ENCODE measurements around the gene CHSY1.

The CHSY1 gene

DNA sequence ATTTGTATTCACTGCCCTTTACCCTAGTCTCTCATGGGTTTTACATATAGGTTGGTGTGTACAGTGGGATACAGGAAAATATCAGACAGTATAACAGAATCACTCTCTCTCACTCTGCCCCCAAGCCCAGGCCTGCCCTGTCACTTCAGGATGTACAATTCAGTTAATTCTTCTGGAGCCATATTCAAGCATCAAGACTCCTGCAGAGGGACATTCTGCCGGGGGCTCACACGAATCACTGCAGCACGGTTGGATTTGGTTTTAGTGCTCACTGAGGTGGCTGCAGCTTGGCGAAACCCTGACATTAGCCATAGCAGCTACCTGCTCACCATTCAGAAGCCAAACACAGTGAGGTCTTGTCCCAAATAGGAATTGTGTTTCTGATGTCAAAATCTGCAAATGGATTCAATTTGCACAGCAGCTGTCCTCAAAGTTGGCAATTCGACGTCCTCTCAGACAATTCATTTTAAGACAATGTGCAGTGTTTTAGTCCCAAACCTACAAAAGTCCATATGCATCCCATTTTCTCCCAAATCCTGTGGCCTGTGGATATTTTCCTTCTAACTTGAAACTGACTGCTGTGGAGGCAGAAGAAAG is 82.9 kb downstream of the CHSY1 start:
- no peak for DNase-seq

DNA sequence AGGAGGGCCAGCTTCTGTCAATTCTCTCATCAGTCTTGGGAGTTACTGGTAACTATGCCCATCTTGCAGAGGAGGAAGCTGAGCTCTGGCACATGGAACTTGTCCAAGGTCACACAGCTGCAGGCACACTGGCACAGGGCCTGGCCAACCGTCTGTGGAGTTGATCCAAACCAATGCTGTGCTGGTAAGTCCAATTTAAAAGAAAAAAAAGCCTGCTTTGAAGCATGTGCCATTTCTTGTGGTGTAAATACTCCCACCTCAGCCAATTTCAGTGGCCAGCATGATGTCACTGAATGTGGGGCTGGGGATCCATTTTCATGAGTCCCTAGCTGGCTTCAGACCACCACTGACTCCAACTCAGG is 83.4 kb downstream of the CHSY1 start:
- no peak for DNase-seq

DNA sequence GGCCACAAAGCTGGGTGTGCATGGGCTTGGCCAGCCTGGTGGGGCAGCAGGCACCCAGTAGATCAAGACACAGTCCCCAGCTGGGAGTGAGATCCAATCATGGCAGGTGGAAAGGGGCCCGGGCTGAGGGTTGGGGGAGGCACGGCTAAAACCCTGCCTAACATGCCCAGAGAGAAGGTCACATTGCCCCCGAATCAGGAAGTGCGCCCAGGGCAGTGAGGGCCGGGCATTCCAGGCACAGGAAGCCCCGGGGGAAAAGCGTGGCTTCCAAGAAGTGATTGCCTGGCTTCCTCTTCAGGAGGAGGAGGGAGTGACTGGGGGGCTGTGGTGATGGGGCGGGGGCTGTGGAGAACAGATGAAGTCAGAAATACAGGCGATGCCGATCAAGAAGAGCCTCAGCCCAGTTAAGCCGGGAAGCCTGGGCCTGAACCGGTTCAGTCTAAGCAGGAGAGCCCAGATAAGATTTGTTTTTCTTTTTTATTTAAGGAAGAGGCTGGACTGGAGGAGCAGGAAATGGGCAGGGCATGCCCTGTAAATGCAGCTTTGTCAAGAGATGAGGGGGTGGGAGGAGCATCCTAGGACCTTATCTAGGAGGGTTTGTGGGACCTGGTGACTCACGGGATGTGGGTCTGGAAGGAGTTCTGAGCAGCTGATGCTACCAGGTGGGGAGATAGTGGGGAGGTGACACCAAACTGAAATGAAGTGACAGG is 83.9 kb downstream of the CHSY1 start:
- no peak for DNase-seq

DNA sequence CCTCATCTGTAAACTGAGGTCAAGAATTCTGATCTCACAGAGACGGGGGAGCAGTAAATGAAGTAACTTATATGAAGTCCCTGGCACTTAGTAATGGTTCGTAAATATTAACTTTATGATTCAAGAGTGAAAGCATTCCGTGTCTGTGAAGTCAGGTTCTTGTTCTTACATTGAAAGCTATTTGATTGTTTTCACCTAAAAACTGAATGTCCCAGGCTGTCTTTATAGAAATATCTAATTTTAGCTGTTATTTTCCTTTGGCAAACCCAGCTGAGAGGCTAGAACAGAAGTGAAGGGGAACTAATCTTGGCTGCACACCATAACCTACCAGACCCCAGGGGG is 84.5 kb downstream of the CHSY1 start:
- DNase-seq = no peak

DNA sequence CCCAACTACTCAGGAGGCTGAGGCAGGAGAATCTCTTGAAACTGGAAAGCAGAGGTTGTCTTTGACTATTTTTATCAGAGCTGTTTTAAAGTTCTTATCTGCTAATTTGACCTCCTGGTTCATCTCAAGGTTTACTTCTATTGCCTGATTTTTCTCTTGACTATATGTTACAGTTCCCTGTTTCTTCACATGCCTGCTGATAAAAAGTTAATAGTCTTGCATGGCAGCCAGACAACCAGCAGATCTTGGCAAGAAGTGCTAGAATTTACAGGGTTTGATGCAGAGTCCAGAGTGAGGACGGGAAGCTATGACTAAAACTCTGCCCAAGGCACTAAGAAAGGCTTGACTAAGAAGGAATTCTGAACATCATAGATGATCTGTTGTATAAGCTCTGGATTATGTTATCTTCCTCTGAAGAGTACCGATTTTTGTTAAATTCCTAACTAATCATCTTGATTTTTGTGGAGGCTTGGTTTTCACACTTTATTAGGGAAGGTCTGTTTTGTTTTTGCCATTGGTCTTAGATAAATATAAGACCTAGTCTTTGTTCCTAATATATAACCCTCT is 85.9 kb downstream of the CHSY1 start:
- DNase-seq = no peak

DNA sequence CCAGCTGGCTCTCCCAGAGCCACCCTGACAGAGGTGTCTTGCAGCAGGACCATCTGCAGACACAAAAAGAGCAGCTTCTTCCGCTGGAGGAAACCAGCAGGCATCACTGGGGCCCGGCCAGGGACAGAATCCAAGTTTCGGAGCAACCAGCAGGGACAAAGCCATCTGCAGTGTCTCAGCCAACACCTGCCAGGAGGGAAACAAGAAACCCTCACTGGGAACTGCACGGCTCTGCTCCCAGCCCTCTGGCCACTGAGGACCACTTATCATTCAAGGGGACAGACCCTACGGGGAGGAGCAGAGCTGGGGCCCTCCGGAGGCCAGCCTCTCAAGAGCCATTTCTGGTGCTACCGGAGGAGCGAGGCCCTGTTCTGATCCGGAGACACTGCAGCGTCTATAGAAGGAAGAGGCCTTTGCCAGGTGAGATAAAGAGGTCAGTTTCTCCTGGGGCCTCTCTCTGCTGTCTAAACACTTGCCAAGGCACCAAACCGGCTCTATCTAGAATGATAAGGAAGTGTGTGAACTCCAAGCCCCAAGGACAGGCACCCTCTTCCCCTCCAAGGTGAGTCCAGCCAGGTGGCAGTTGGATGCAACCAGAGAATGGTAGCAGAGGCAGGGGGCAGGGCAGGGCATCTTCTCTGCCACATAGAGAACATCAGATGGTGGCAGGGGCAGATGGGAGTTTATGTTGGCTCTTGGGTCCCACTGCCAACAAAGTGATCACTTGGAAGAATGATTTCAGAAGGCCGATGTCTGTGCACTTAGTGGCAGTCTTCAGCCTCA is 89.0 kb downstream of the CHSY1 start:
- no peak for DNase-seq

DNA sequence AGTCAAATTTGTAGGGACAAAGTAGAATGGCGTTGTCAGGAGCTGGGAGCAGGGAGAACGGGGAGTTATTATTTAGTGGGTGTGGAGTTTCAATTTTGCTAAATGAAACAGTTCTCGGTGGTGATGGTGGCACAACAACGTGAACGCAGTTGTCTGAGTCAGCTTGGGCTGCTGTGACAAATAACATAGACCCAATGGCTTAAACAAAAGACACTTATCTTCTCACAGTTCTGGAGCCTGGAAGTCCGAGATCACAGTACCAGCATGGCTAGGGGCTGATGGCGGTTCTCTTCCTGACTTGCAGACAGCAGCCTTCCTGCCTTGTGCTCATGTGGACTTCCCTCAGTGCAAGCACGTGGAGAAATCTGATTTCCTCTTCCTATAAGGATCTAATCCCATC is 90.2 kb downstream of the CHSY1 start:
- no peak for DNase-seq

DNA sequence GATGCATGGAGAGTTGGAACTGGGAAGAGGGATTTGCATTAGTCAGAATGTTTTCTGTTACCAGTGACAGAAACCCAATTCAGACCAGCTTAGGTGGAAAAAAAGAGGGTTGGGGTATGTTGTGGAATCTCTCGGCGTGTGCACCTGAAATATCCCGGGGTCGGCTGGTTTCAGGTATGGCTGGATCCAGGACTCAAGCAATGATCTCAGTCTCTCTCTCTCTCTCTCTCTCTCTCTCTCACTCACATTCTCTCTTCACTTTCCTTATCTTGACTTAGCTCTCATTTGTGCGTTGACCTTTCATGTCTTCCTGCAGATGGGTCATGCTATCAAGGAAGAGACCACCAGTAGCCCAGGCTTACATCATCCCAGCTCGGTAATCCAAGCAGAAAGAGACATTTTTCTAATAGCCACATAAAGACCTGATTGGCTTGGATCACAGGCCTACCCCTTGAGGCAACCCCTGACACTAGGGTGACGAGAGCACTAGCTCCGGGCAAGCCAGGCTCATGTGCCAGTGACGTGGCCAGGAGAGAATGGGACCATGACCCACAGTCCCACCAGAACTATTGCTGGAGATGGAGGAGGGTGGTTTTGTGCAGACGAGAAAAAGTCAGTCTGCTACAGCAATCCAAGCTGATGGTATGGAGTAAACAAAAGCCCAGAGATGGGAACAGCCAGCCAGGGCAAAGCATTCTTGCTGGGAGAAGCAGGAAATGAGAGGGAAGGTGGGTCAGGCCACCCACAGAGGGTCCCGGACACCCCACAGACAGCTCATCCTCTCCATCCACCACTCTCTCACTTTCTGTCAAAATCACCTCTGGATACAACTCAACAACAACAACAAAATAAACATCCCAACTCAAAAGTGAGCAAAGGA is 91.7 kb downstream of the CHSY1 start:
- DNase-seq = no peak

DNA sequence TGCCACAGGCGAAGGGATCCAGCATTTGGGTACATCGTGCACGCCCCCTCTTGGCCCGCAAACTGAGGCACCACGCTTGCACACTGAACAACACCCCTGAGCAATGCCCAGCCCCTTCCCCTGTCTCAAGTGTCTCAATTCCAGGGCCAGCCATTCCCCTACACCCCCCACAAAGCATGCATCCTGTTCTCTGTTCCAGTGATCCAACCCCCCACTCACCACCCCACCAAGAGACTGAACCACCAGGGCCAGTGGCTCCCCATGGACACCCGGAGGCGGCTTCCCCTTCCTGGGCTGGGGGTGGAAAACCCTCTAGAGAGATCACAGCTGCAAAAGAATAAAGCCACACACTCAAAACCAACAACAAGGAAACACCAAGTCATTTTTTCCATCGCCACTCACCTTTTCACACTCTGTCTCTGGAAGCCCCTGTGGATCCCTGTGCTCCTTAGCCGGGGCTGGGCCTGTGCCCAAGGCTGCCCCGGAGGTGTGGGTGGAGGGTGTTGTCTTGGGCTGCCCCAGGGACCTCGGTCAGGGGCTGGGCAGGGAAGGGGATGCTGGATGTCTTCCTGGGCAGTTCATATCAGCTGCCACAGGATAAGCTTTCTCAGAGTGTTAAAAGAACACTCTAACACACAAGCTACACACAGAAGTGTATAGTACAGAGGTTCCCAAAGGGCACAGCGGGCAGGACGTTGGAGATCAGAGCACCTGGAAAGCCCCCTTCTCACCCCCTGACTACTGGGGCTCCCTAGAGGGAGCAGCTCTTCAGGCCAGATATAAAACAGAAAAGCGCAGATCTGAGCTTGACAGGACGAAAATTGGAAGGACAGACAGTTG is 92.5 kb downstream of the CHSY1 start:
- no peak for DNase-seq

DNA sequence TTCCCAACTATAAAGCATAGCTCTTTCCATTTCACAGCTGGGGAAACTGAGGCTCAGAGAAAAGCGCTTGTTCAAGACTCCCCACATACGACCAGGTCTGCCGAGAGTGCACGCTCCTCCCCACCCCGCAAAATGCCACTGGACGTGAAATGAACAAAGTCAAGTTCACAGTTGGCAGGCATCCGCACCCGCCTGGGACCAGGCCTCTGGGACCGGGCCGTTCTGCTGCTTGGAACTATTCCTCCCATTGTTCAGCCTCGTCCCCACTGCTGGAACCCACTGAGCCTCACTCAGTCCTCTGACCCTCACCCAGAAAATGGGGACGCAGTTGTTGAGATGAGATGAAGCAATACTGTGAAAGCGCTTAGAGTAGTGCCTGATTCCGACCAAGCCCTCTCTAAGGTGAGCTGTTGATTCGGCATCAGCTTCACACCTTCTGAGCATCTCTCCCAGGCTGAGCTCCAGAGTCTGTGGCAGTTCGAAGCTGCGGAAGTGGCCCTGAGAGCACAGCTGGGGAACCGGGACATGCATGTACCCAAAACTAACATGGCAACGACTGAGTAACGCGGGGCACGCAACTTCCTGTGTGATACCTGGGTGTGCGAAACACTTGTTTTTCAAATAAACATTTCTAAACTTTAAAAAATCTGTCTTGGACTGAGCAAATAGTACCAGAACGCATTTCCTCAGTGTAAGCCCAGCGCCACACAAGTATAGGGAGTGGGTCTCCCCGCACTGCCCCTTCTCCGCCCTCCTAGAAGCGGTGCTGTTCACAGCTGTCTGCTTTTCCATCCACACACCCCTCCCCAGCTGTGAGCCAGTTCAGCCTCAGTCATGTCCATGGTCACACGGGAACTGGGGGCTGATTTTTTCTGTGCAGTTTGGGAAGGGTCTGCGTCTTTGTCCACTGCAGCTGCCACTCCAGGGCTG is 93.4 kb downstream of the CHSY1 start:
- DNase-seq = no peak

DNA sequence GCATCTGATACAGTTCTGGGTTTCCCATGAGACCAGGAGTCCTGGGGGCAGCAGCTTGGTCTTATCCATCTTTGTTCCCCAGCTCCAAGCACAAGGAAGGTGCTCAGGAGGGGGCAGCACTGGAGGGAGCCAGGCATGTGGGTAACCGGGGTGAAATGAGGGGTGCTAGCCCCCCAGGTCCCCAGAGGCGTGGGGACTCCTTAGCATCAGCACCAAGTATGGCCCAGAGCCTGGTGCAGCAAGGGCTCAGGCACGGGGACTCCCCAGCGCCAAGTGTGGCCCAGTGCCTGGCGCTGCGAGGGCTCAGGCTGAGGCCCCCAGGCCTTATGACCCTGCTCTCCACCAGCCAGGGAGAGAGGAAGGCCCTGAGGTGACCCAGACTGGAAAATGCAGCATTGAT is 94.1 kb downstream of the CHSY1 start:
- no peak for DNase-seq

DNA sequence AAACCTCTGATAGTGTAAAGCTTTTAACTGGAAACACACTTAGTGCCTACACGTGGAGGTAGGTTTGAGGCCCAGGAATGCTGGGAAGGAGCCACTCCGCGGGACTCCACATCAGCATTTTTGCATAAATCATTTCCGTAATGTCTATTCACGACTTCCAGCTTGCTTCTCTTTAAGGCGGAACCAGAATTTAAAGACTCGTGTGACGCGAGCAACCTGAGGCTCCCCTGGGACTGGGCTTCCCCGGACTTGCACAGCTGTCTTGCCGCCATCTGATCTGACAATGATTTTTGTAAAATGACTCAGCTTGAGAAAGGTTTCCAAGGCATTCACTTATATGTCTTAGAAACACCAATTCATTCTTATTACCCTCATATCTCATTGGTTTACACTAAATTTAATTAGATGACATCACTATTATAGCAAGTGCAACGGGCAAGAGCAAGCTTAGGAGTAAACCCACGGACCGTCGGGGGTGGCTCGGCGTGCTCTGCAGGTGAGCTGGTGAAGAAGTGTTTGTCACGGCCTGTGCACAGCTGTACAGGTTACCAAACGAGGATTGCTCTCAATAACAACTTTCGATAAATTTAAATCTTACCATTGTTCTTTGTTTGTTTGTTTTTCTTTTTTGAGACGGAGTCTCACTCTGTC is 95.2 kb downstream of the CHSY1 start:
- peak; percentile 55 for DNase-seq

DNA sequence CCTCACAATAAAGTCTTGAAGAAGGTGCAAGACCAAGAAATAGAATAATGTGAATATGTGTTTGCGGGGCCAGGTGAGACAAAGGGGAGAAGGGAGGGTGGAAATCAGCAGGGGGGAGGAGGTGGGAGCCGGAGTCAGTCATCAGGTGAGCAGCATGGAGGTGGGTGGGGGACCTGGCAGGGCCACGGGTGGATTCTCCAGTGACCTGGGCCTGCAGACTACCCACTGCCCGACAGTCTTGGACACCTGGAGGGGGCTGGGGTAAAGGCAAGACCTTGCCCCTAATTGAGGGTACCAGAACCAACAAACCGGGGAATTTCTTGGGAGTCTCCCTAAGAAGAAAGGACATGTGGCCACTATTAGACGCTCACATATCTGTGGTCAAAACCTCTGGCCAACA is 95.8 kb downstream of the CHSY1 start:
- DNase-seq = no peak

DNA sequence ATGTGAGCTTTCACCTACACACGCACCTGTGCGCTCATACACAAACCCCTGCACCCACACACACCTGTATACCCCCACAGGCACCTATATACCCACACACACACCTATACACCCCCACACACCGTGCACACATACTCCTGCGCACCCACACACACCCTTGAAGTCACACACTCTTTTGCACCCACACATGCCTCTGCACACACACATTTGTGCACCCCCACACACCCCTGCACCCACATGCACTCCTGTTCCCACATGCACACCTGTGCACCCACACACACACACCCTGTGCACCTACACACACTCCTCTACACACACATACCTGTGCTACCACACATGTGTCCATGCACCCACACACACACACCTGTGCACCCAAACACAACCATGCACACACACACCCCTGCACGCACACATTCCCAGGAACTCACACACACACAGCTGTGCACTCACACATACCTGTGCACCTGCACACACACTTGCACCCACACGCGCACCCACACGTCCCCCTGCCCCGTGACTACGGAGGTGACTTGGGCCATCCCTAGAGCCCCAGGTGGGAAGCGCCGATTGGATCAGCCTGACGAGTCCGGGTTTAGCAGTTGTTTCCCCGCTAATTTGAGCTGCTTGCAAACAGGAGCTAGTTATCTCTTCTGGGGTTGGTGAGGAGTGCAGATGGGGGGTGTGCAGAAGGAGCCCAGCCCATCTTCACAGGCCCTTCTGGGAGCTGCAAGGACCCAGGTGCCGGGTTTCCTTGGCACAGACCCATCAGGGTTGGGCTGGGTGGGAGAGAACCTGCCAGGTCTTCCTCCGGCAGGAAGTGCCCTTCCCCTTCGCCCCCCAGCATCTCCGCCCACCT is 97.8 kb downstream of the CHSY1 start:
- DNase-seq = no peak

DNA sequence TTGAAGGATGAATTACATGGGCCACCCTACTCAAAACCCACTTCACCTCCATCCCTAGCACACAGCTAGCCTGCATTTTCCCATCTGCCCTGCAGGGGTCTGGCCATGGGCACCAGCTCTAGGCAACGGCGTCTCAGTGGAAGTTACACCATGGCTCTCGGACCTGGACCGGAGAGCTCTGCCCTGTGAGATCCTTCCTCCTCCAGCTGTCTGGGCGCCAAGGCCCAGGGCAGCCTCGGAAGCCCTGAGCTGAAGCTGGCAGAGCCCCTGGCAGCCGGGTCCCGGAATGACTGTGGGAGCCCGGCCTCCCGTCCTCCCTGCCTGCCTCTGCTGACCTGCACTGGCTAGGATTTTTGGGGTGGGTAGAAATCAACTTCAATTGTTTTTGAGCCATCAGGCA is 98.9 kb downstream of the CHSY1 start:
- DNase-seq = no peak

DNA sequence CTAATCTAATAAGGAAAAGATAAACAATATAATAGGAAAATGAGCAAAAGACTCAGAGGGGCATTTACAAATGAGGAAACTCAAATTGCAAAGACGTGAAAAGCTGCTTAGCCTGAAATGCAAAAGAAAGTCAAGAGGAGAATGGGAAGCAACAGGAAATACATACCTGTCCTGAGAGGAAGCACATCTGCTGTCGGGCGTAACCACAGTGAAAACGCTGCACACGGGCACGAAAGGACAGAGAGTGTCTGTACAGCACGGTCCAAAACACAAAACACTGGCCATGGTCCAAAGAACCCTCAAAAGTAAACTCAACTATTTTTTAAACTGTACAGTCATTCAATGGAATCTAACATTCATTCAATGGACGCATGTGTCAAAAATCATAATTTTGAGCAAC is 100.6 kb downstream of the CHSY1 start:
- DNase-seq = no peak

DNA sequence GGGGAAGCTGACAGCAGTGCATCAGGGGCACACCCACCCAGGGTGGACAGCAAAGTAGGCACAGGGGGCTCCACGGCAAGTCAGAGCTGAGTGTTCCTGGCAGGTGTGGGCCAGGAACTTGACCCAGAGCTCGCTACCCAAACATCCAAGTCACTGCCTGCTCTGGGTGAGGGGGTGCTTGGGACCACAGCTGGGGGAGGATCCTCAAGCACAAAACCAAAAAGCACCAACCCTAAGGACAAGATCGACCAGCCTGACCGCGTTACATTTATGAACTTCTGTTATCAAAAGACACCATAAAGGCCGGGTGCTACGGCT is 101.2 kb downstream of the CHSY1 start:
- no peak for DNase-seq

DNA sequence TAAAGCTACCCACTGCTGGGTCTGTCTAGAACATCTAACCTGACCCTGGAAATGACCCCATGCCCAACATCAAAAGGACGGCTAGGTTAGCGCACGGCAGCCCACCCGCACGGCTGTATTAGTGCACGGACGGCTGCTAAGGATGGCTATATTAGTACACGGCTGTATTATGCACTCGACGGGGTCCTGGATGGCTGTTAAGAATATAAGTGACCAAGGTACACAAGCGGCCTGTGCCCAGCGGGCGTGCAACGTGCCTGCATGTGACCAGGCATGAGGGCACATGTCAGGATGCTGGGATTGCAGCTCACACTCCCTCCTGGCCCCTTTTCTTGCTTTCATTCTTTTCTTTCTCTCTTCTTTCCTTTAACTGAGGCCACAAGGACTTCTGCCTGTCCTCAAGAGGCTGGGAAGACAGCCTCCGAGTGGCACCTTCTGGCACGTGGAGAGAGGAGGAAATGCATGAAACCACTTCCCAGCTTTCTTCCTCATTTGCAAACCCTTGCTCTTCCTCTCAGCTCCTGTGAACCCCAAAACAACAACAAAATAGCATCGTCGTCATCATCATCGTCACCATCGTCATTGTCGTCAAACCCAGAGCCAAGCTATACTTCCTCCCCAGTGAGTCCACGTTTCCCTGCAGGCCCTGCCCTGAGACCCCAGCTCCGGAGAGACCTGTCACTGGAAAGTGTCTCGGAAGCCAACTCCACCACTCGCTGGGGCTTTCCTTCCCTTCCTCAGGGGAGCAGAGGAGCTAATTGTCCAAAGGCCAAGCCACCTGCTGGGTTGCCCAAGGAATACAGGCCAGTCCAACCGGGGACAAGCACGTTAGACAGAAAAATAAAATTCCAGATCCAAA is 101.8 kb downstream of the CHSY1 start:
- DNase-seq = no peak
